Measurements from ENCODE around the gene SMTNL1. TPM values are rescaled to one million over a fixed set of nuclear protein-coding genes. Genes with fewer than 3 reads are reported as not detected.

The SMTNL1 gene
- total RNA-seq, result not detected

- 69 to 82% methylated on average over 14 of the region's 14 CpGs for WGBS, 2 donors
- intact Hi-C loops (cut with DNase I; ENCODE audit: low total_unique reads), result no loop called here
These were observed at the start of gene SMTNL1 for GRCh38 chr11:57536947-57537619. SMTNL1 (plus strand) TSS chr11:57537595; CDS start chr11:57542643, 5,048 bp downstream.

DNA sequence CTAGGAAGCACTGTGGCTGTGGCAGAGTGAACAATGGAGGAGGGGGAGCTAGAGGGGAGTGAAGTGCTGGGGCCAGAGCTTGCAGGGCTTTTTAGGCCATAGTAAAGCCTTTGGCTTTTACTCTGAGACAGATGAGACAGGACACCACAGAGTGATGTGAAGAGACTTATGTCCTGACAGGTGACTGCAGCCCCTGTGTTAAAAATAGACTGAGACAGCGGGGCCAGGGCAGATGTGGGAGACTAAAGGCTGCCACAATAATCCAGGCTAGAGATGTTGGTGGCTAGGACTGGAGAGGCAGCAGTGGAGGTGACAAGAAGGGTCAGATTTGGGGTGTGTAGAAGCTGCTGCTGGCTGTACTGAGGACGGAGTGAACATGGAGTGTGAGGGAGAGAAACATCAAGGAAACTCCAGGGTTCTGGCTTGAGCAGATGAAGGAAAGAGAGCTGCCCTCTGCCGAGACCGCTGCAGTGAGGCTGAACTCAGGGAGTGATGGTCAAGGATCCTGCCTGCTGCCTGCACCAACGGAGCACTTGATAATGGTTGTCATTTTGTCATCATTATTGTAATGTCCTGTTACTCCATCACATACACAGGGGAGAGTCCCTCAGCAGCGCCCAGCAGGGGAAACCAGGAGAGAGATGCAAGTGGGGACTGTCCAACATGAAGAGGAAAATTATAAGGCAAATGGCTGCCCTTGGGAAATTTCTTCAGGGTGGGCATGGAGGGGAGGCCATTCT is 49.3 kb upstream of the SMTNL1 start:
- WGBS, 2 donors, result 82 to 89% methylated on average over 6 of the region's 6 CpGs
- intact Hi-C loops (cut with DNase I; ENCODE audit: low total_unique reads), result no loop called here
- TF ChIP-seq POLR2A (IDR thresholded peaks at IDR 0.05) (no peak), CTCF (IDR thresholded peaks at IDR 0.05) (no peak)
- no peak overlapping the region for H3K4me3 ChIP-seq (ENCODE audit: low read depth, poor library complexity, severe bottlenecking)
- DNase-seq (ENCODE audit: low spot score in 2 of 2), result no peak

More at GRCh38 chr11:57536947-57537619, at the start of gene SMTNL1:
- TF ChIP-seq CTCF (IDR thresholded peaks at IDR 0.05), result no peak
- no peak for TF ChIP-seq POLR2A (IDR thresholded peaks at IDR 0.05)
- no peak for DNase-seq (ENCODE audit: low spot score in 2 of 2)
- no peak within 1 kb of the TSS for H3K4me3 ChIP-seq (ENCODE audit: low read depth, poor library complexity, severe bottlenecking)

DNA sequence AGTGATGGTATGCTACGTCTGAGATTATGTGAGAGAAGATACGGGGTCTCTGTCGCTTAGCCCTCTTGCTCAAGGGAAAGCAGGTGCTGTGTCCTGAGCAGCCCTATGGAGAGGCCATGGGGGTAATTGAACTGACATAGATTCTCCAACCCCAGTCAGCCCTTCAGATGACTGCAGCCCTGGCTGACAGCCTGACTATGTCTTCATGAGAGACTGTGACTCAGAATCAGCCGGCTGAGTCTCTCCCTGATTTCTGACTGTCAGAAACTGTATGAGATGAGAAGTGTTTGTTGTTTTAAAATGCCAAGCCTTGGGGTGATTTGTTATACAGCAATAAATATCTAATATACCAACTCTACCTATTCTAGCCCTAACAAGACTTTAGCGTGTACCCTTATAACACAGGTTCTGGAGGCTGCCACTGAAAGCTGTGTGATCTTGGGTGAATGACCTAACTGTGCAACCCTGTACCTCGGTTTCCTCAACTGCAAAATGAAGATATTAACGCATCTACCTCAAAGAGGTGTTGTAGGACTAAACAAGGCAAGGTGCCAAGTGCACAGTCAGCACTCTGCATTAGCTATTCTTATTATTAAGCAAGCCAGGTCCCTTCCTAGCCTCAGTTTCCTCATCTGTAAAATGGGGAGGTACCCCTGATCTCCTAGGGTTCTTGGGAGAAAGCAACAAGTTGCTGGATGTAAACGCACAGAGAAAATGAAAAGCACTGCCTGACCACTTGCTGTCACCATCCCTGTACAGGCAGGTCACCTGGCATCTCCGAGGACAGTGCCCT is 46.7 kb upstream of the SMTNL1 start:
- DNase-seq (ENCODE audit: low spot score in 2 of 2), result no peak
- no peak for TF ChIP-seq POLR2A (IDR thresholded peaks at IDR 0.05)
- TF ChIP-seq CTCF (IDR thresholded peaks at IDR 0.05), result no peak
- WGBS, 2 donors, result 84 to 88% methylated on average over 9 of the region's 9 CpGs
- intact Hi-C loops (cut with DNase I; ENCODE audit: low total_unique reads), result no loop called here
- H3K4me3 ChIP-seq (ENCODE audit: low read depth, poor library complexity, severe bottlenecking), result no peak overlapping the region

- intact Hi-C loops (cut with DNase I; ENCODE audit: low total_unique reads), result no loop called here
- WGBS, 2 donors, result 80 to 85% methylated on average over 11 of the region's 11 CpGs
- no peak overlapping the region for H3K4me3 ChIP-seq (ENCODE audit: low read depth, poor library complexity, severe bottlenecking)
- TF ChIP-seq CTCF (IDR thresholded peaks at IDR 0.05), result no peak
- no peak for TF ChIP-seq POLR2A (IDR thresholded peaks at IDR 0.05)
- DNase-seq (ENCODE audit: low spot score in 2 of 2), result no peak
These were observed 45.9 kb upstream of the SMTNL1 start for GRCh38 chr11:57491371-57492061.
